Stomach (tissue), 9 donors: Measurements from ENCODE around the gene UNC45A. TPM values are rescaled to one million over a fixed set of nuclear protein-coding genes. Genes with fewer than 3 reads are reported as not detected.

ENCODE experiments used
- DNase-seq, 2 donors: peaks; one replicate each; pipeline versions ENCODE4 v3.0.0 to v3.0.0-alpha.2; 2013 to 2019
- H3K27ac ChIP-seq, 5 donors: fragments of 200-600 bp in 4 of 5; sonication (generic) in 4 of 5; one replicate each; pipeline ENCODE4 v1.5.1; 2013 to 2019; ENCODE audit warnings: mild to moderate bottlenecking in 1 of 5, moderate library complexity in 1 of 5
- H3K27me3 ChIP-seq, 3 donors: fragments of 200-600 bp; sonication (generic); one replicate each; pipeline ENCODE4 v1.5.1; 2017 to 2019; ENCODE audit warnings: mixed run types in 1 of 3
- H3K36me3 ChIP-seq, 4 donors: fragments of 200-600 bp; sonication (generic); 1 replicate in 3 of 4; 2 replicates in 1 of 4; pipeline ENCODE4 v1.5.1; 2016 to 2019
- H3K4me1 ChIP-seq, 4 donors: fragments of 200-600 bp; sonication (generic); one replicate each; pipeline ENCODE4 v1.5.1; 2016 to 2019
- H3K4me3 ChIP-seq, 4 donors: fragments of 200-600 bp; sonication (generic) in 3 of 4; one replicate each; pipeline ENCODE4 v1.5.1; 2016 to 2019; ENCODE audit warnings: mild to moderate bottlenecking in 1 of 4
- H3K9me3 ChIP-seq, 4 donors: fragments of 200-600 bp; sonication (generic); one replicate each; pipeline ENCODE4 v1.5.1; 2016 to 2019
- CTCF ChIP-seq, 7 experiments: fragments of 450-650 bp in 4 of 7; fragments of 200-600 bp in 3 of 7; sonication (generic) in 3 of 7; IDR thresholded peaks; one replicate each; pipeline ENCODE4 v1.5.1; 2016 to 2019; ENCODE audit warnings: antibody characterized with exemption in 7 of 7, control low read depth in 2 of 7, mild to moderate bottlenecking in 1 of 7
- EP300 ChIP-seq: sonication (generic); formaldehyde crosslinking; IDR thresholded peaks from one replicate; pipeline ENCODE4 v1.6.1; 2017; ENCODE audit warnings: antibody characterized with exemption
- POLR2A ChIP-seq, 4 donors: fragments of 450-650 bp; IDR thresholded peaks; one replicate each; pipeline ENCODE4 v1.6.1; 2016; ENCODE audit warnings: antibody characterized with exemption in 4 of 4, control low read depth in 2 of 4, mild to moderate bottlenecking in 1 of 4, moderate library complexity in 1 of 4
- POLR2AphosphoS5 ChIP-seq, 3 donors: sonication (generic); formaldehyde crosslinking; IDR thresholded peaks; one replicate each; pipeline ENCODE4 v1.6.1; 2016; ENCODE audit warnings: antibody characterized with exemption in 3 of 3
- WGBS, 5 donors: extraction: QIAGEN DNeasy Blood & Tissue Kit in 3 of 5; methylation state at CpG; one replicate each; pipeline versions ENCODE4 v1.1.5 to v1.1.7; 2013 to 2018; 5-methylcytosine and 5-hydroxymethylcytosine counted together
- intact Hi-C: fragments of 100-400 bp; cut with DNase I; formaldehyde crosslinking; loops from one replicate; pipeline ENCODE4 v1.15.1; 2023; ENCODE audit warnings: low total_unique reads
- polyA plus RNA-seq, 3 donors: library from polyadenylated mRNA; stranded (reverse); fragments of 200-250 nt; gene quantifications; one replicate each; pipeline ENCODE4 v1.2.3, GENCODE V29; 2013
- total RNA-seq, 5 donors: library from RNA; depleted of rRNA; stranded (reverse); fragments of >200 nt; gene quantifications; one replicate each; pipeline versions ENCODE4 v1.1.0 to v1.2.3, GENCODE V29; 2014 to 2016
- donor health status: healthy with polysubstance abuse.
- donor health status: Bipolar disorder and iron deficiency.
- donor health status: healthy.

Gene UNC45A
- total and polyA plus RNA-seq, 8 donors = 28.0 to 63.8 (median 43.0) TPM

GRCh38 chr15:90891346-90891949 is 43.6 kb upstream of the UNC45A start:
- Histone ChIP-seq H3K36me3 (peaks cover 60 to 92% (median 82%) of the 10 kb centered on the region in 4 donors), H3K27me3 (no peaks in the 10 kb centered on the region), H3K27ac (no peak overlapping the region), H3K4me1 (peaks cover 0 to 6% (median 5%) of the 10 kb centered on the region in 4 donors), H3K4me3 (no peak overlapping the region), H3K9me3 (no peaks in the 10 kb centered on the region)
- 84 to 91% (median 87%) methylated on average over 6 to 8 of the region's 8 CpGs for WGBS, 5 donors
- DNase-seq = no peak
- intact Hi-C loops = no loop called here
- TF ChIP-seq EP300 = no peak
- TF ChIP-seq CTCF (IDR thresholded peaks at IDR 0.05) = no peak
- no peak for TF ChIP-seq POLR2AphosphoS5 (IDR thresholded peaks at IDR 0.05)
- no peak for TF ChIP-seq POLR2A (IDR thresholded peaks at IDR 0.05)

GRCh38 chr15:90892023-90892422 is 43.1 kb upstream of the UNC45A start:
- no peak for DNase-seq
- Histone ChIP-seq H3K27ac (no peak overlapping the region), H3K9me3 (no peaks in the 10 kb centered on the region), H3K36me3 (peaks cover 60 to 90% (median 80%) of the 10 kb centered on the region in 4 donors), H3K4me3 (no peak overlapping the region), H3K27me3 (no peaks in the 10 kb centered on the region), H3K4me1 (peaks cover 0 to 2% (median under 1%) of the 10 kb centered on the region in 4 donors)
- intact Hi-C loops = no loop called here
- no peak for TF ChIP-seq CTCF (IDR thresholded peaks at IDR 0.05)
- no peak for TF ChIP-seq POLR2A (IDR thresholded peaks at IDR 0.05)
- TF ChIP-seq EP300 = no peak
- no peak for TF ChIP-seq POLR2AphosphoS5 (IDR thresholded peaks at IDR 0.05)
- WGBS, 5 donors = 88 to 98% (median 96%) methylated on average over 11 of the region's 11 CpGs

- Histone ChIP-seq H3K27me3 (no peaks in the 10 kb centered on the region), H3K9me3 (no peaks in the 10 kb centered on the region), H3K27ac (no peak overlapping the region), H3K4me1 (no peaks in the 10 kb centered on the region), H3K36me3 (peaks cover 60 to 86% (median 76%) of the 10 kb centered on the region in 4 donors), H3K4me3 (no peak overlapping the region)
- no peak for TF ChIP-seq CTCF (IDR thresholded peaks at IDR 0.05)
- TF ChIP-seq POLR2AphosphoS5 (IDR thresholded peaks at IDR 0.05) = no peak
- intact Hi-C loops = no loop called here
- DNase-seq = no peak
- WGBS, 5 donors = 92 to 97% (median 95%) methylated on average over 25 to 29 of the region's 29 CpGs
These were observed 42.4 kb upstream of the UNC45A start for GRCh38 chr15:90892498-90893174.

GRCh38 chr15:90893175-90894090 is 41.7 kb upstream of the UNC45A start:
- intact Hi-C loops = no loop called here

More at GRCh38 chr15:90893175-90894090, 41.7 kb upstream of the UNC45A start:
- no peaks in the 10 kb centered on the region for H3K27me3 ChIP-seq
- no peak for DNase-seq
- no peak overlapping the region for H3K27ac ChIP-seq
- TF ChIP-seq CTCF (IDR thresholded peaks at IDR 0.05) (no peak), EP300 (no peak), POLR2AphosphoS5 (IDR thresholded peaks at IDR 0.05) (no peak)
- 90 to 95% (median 92%) methylated on average over 21 to 33 of the region's 33 CpGs for WGBS, 5 donors
- peaks cover 60 to 78% (median 76%) of the 10 kb centered on the region in 4 donors for H3K36me3 ChIP-seq
- H3K4me3 ChIP-seq = no peak overlapping the region
- no peaks in the 10 kb centered on the region for H3K4me1 ChIP-seq
- no peaks in the 10 kb centered on the region for H3K9me3 ChIP-seq
